GM12891 (cell line): Measurements from ENCODE around the gene C19orf18.

Experiments
- PAX5 ChIP-seq: IDR thresholded peaks from 2 replicates; pipeline ENCODE4 v1.6.1; 2011; ENCODE audit warnings: low read length, moderate library complexity, mild to moderate bottlenecking; ENCODE audit not compliant: insufficient read depth, severe bottlenecking
- POLR2A ChIP-seq: IDR thresholded peaks from 2 replicates; pipeline ENCODE4 v1.6.1; 2011; ENCODE audit warnings: low read depth, low read length, control low read depth
- POLR2AphosphoS5 ChIP-seq: IDR thresholded peaks from 2 replicates; pipeline ENCODE4 v1.6.1; 2011; ENCODE audit warnings: low read depth, low read length, control low read depth
- SPI1 ChIP-seq: IDR thresholded peaks from 2 replicates; pipeline ENCODE4 v1.6.1; 2011; ENCODE audit warnings: low read depth, low read length, control low read depth
- TAF1 ChIP-seq: IDR thresholded peaks from 2 replicates; pipeline ENCODE4 v1.6.1; 2011; ENCODE audit warnings: low read depth, low read length, control low read depth

DNA sequence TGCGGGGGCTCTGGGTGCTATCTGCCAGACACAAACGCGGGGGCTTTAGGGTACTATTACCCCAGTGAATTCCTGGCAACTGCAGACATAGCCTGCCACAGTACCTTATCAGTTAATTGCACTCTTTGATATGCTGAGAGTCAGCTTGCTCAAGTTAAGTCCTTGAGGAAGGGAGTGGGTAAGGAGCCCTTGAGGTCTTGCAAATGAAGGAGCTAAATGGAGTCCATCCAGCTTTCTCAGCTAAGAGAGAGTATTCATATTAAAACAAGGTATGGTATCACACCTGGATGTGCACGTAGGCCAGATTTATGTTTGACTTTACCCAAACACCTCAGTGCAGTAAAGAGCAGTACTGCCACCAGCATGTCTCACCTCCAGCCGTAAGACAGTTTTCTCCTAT is 39.8 kb upstream of the C19orf18 start:
- TF ChIP-seq POLR2AphosphoS5: no peak
- TF ChIP-seq SPI1: no peak
- TF ChIP-seq POLR2A: no peak
- no peak for TF ChIP-seq TAF1
- no peak for TF ChIP-seq PAX5
